GM12865 (cell line): ENCODE data around the gene SPINK7.

ENCODE experiments used
- DNase-seq: peaks from one replicate; pipeline ENCODE4 v3.0.0; 2010; ENCODE audit warnings: low read depth
- H3K4me3 ChIP-seq: 2 replicates; pipeline ENCODE4 v1.5.1; 2011; ENCODE audit warnings: mild to moderate bottlenecking, low read depth, low read length, control low read depth
- TF ChIP-seq, protein P1 (sequence below): IDR thresholded peaks from 2 replicates; pipeline ENCODE4 v1.5.1; 2011; ENCODE audit warnings: low read length, control low read depth, low read depth, inconsistent platforms; ENCODE audit not compliant: insufficient read depth; ENCODE audit errors: missing control alignments

The SPINK7 gene

DNA sequence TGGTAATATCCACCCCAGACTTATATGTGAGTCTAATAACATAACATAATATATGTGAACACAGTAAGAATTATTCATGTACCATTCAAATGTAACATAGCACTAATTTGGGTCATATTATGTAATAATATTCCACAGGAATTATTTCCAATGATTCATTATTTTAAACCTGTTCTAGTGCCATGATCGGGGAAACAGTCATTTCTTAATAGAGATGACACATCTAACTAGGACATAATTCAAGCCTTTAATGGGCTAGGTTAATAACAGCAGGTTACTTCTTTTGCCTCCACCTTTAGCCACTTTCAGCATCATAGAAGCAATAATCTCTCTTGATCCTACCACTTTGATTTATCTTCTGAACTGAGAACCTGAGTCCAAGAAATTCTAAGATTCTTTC is 35.5 kb downstream of the SPINK7 start:
- no peak for DNase-seq
- no peak overlapping the region for H3K4me3 ChIP-seq
- TF ChIP-seq, protein P1, sequence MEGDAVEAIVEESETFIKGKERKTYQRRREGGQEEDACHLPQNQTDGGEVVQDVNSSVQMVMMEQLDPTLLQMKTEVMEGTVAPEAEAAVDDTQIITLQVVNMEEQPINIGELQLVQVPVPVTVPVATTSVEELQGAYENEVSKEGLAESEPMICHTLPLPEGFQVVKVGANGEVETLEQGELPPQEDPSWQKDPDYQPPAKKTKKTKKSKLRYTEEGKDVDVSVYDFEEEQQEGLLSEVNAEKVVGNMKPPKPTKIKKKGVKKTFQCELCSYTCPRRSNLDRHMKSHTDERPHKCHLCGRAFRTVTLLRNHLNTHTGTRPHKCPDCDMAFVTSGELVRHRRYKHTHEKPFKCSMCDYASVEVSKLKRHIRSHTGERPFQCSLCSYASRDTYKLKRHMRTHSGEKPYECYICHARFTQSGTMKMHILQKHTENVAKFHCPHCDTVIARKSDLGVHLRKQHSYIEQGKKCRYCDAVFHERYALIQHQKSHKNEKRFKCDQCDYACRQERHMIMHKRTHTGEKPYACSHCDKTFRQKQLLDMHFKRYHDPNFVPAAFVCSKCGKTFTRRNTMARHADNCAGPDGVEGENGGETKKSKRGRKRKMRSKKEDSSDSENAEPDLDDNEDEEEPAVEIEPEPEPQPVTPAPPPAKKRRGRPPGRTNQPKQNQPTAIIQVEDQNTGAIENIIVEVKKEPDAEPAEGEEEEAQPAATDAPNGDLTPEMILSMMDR, result no peak

DNA sequence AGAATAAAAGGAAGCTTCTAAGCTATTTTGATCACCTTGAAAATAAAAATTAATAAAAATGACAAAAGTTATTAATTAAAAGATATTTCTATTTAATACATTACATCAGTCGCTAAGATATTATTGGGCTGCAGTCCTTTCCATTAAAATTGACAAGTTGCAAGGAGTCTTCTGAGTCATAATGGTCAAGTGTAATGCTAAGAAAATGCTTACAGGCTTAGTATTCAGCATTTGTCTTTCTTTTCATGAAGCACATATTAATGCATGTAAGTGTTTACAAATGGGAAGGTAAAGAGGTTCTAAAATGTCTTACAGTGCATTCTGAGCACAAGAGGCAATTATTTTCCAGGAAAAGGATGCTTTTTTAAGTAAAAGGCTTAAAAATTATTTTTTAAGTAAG is 40.5 kb downstream of the SPINK7 start:
- DNase-seq, result no peak
- no peak overlapping the region for H3K4me3 ChIP-seq
- TF ChIP-seq, protein P1, result no peak

DNA sequence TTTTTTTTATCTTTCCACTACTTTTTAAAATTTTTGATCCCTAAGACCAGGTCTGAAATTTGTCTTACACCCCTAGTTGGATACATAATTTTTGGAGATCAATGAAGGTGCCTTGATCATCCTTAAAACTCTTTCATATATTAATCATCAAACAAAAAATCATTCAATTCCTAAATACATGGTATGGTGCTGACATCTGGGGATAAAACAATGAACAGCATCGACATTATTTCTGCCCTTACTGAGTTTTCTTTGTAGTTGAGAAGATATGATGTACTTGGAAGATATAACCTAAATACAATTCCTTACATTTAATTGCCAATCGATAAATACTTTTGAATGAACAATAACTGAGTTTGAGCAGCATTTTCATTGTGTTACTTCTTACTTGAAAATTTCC is 41.4 kb downstream of the SPINK7 start:
- TF ChIP-seq, protein P1, result no peak
- no peak for DNase-seq
- H3K4me3 ChIP-seq, result no peak overlapping the region

DNA sequence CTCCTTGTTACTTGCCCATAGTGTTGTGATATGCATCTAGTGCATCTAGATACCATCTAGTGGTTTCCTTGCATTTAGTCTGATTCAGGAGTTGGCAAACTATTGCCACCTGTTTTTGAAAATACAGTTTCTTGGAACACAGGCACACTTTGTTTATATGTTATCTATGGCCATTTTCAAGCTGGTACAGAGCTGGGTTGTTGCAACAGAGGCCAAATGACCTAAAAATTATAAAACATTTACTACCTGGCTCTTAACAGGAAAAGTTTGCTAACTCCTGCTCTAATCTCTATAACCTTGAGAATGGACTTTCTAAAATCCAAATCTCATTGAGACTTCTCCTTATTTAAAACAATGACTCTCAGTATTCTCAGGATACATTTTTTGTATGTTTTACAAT is 52.1 kb downstream of the SPINK7 start:
- TF ChIP-seq, protein P1, result no peak

More for the DNA sequence above, 52.1 kb downstream of the SPINK7 start:
- DNase-seq, result no peak
- H3K4me3 ChIP-seq, result no peak overlapping the region
